ENCODE data around the gene NACC2.

GRCh38 chr9:135973277-135974219, 121.5 kb downstream of the NACC2 start:
- TF ChIP-seq EZH2 (IDR thresholded peaks at IDR 0.05; ENCODE audit: borderline replicate concordance, low read depth, low read length) (no peak), NFIC (IDR thresholded peaks at IDR 0.05) (no peak), ELF1 (tag; IDR thresholded peaks at IDR 0.05) (no peak), POLR2AphosphoS5 (IDR thresholded peaks at IDR 0.05; ENCODE audit: control insufficient read depth, insufficient read depth, low read depth, low read length) (no peak), CTCF (IDR thresholded peaks at IDR 0.05 in 2 of 3, conservative IDR thresholded peaks at IDR 0.05 in 1 of 3; ENCODE audit: insufficient read depth in 2 of 3, low read depth in 1 of 3, low read length in 3 of 3) (no peak), SMC3 (conservative IDR thresholded peaks at IDR 0.05; ENCODE audit: insufficient read depth, low read depth, low read length) (no peak), RNF2 (IDR thresholded peaks at IDR 0.05) (no peak), HMBOX1 (IDR thresholded peaks at IDR 0.05) (no peak)

All from K562 (cell line).